ENCODE measurements around the gene WDR75.

DNA sequence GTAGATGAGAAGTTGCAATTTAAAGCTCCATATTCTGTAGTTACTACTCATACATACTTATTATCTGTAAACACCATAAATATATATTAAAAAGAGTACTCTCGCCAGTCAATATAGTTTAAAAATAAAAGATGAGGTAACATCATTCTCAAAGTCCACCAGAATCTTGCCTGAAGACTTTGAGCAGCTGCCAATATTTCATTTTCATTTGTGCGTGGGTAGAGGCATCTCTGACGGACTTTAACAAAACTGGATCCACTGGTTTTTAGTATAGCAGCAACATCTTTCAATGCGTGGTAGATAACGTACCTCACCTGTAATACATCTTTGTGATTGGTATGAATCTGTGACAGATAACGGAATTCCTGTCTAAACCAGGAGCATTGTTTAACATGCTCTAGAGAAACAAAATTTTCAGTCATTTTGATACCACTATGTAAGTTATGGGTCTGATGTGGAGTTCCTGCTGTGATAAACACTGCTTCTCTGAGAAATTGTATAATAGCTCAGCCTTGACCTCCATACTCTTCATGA lies 45.0 kb downstream of the WDR75 start:
- no peak for TF ChIP-seq POLR2A (IDR thresholded peaks at IDR 0.05)
- TF ChIP-seq CTCF (IDR thresholded peaks at IDR 0.05 in 8 of 11, conservative IDR thresholded peaks at IDR 0.05 in 3 of 11), result no peak
- TF ChIP-seq POLR2AphosphoS5 (IDR thresholded peaks at IDR 0.05), result no peak

Measured in spleen (tissue), 7 donors.